ENCODE results near the gene IDH3G. TPM values are rescaled to one million over a fixed set of nuclear protein-coding genes. Genes with fewer than 3 reads are reported as not detected.

Gene IDH3G
- total RNA-seq, 3 donors from 2014 or later: 75.4 to 91.5 (median 76.5) TPM

DNA sequence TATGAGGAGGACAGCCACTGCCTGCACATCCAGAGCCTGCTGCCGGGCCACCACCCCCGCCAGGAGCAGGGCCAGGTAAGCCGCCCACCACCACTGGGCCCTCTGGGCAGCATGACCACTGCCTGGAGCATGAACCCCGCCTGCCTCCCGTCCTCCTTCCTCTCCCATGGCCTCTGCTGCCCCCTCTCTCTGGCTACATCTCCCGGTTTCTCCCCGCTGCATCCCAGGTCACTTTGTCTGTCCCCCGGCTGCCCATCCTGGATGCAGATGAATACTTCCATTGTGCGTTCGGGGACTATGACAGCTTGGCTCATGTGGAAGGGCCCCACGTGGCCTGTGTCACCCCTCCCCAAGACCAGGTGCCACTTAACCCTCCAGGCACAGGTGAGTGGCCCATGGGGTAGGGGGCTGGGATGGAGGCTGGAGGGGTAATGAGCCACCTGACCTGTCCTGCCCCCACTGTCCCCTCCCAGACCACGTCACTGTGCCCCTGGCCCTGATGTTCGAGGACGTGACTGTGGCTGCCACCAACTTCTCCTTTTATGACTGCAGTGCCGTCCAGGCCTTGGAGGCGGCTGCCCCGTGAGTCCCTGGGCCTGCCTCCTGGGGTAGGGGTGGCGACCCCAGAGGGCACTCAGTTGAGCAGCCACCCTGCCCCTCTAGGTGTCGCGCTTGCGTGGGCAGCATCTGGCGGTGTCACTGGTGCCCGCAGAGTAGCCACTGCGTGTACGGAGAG is 24.1 kb downstream of the IDH3G start:
- intact Hi-C loops (cut with DNase I; ENCODE audit: low total_unique reads): no loop called here
- no peak overlapping the region for H3K4me3 ChIP-seq
- peaks cover 0 to 3% of the 10 kb centered on the region in 2 donors for H3K9me3 ChIP-seq
- no peaks in the 10 kb centered on the region for H3K4me1 ChIP-seq
- H3K27ac ChIP-seq: no peak overlapping the region
- peaks cover 0 to 49% of the 10 kb centered on the region in 2 donors for H3K27me3 ChIP-seq
- DNase-seq (ENCODE audit: low spot score in 2 of 2): no peak
- TF ChIP-seq POLR2A (IDR thresholded peaks at IDR 0.05) (no peak), POLR2AphosphoS5 (IDR thresholded peaks at IDR 0.05) (no peak)
- TF ChIP-seq, protein P1, sequence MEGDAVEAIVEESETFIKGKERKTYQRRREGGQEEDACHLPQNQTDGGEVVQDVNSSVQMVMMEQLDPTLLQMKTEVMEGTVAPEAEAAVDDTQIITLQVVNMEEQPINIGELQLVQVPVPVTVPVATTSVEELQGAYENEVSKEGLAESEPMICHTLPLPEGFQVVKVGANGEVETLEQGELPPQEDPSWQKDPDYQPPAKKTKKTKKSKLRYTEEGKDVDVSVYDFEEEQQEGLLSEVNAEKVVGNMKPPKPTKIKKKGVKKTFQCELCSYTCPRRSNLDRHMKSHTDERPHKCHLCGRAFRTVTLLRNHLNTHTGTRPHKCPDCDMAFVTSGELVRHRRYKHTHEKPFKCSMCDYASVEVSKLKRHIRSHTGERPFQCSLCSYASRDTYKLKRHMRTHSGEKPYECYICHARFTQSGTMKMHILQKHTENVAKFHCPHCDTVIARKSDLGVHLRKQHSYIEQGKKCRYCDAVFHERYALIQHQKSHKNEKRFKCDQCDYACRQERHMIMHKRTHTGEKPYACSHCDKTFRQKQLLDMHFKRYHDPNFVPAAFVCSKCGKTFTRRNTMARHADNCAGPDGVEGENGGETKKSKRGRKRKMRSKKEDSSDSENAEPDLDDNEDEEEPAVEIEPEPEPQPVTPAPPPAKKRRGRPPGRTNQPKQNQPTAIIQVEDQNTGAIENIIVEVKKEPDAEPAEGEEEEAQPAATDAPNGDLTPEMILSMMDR (IDR thresholded peaks at IDR 0.05): no peak
- no peaks in the 10 kb centered on the region for H3K36me3 ChIP-seq

DNA sequence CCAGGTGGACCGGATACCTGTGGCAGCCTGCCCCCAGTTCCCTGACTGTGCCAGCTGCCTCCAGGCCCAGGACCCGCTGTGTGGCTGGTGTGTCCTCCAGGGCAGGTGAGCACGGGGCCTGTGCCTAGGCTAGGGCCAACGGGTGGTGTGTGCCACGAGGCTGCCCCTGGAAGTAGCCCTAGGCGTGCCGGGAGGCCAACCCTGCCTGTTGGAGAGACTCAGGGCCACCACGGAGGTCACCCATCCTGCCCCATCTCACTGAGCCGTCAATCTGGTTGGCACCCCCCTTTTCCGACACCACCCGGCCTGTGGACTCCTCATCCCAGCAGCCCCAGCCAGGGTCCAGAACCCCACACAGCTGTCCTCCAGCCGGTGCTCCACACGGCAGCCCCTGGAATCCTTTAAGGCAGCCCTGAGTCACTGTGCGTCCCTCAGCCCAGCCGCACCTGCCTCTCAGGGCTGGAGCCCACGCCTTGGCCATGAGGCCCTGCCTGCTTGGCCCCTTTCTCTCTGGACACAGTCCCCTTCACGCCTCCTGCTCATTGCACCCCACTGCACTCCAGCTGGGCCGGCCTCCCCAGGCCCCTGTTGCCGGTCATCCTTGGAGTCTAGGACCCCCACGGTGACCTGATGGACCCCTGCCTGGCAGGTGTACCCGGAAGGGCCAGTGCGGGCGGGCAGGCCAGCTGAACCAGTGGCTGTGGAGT is 24.9 kb downstream of the IDH3G start:
- no peak overlapping the region for H3K27ac ChIP-seq
- H3K4me1 ChIP-seq: no peaks in the 10 kb centered on the region
- no peak for DNase-seq (ENCODE audit: low spot score in 2 of 2)
- intact Hi-C loops (cut with DNase I; ENCODE audit: low total_unique reads): no loop called here
- H3K36me3 ChIP-seq: no peaks in the 10 kb centered on the region
- no peak for TF ChIP-seq POLR2AphosphoS5 (IDR thresholded peaks at IDR 0.05)
- peaks cover 0 to 52% of the 10 kb centered on the region in 2 donors for H3K27me3 ChIP-seq
- H3K4me3 ChIP-seq: no peak overlapping the region
- peaks cover 0 to 3% of the 10 kb centered on the region in 2 donors for H3K9me3 ChIP-seq

DNA sequence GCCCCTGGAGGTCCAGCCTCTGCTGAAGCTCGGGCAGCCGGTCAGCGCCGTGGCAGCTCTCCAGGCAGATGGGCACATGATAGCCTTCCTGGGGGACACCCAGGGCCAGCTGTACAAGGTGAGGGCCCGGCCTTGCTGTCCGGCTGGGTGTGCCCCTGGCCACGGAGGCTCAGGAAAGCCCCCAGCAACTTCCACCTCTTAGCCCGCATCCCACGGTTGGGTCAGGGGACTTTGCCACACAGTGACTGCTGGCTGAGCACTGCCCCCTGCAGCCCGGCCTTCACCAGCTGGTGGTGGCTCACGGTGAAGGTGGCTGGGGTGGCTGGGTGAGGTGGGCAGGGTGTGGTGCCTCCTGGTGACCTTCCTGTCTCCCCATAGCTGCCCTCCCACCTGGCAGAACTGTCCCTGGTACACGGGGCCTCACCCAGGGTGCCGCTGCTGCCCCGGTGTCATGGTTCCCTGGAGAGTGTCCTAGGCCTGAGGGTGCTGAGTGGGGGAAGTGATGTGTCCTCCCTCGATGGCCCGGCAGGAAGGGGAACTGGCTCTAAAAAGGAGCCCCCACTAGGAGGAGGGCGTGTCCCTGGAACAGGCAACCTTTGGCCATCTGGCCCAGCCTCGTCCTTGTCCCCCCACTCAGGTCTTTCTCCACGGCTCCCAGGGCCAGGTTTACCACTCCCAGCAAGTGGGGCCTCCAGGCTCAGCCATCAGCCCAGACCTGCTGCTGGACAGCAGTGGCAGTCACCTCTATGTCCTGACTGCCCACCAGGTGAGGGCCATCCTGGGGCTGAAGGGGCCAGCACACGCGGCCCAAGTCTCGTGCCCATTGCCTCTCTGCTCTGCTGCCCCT is 25.6 kb downstream of the IDH3G start:
- Histone ChIP-seq H3K27me3 (peaks cover 0 to 56% of the 10 kb centered on the region in 2 donors), H3K4me1 (no peaks in the 10 kb centered on the region), H3K36me3 (no peaks in the 10 kb centered on the region), H3K4me3 (no peak overlapping the region), H3K9me3 (peaks cover 0 to 3% of the 10 kb centered on the region in 2 donors), H3K27ac (no peak overlapping the region)
- TF ChIP-seq, protein P1 (IDR thresholded peaks at IDR 0.05): no peak
- no peak for TF ChIP-seq POLR2A (IDR thresholded peaks at IDR 0.05)
- TF ChIP-seq POLR2AphosphoS5 (IDR thresholded peaks at IDR 0.05): no peak
- intact Hi-C loops (cut with DNase I; ENCODE audit: low total_unique reads): no loop called here
- no peak for DNase-seq (ENCODE audit: low spot score in 2 of 2)

DNA sequence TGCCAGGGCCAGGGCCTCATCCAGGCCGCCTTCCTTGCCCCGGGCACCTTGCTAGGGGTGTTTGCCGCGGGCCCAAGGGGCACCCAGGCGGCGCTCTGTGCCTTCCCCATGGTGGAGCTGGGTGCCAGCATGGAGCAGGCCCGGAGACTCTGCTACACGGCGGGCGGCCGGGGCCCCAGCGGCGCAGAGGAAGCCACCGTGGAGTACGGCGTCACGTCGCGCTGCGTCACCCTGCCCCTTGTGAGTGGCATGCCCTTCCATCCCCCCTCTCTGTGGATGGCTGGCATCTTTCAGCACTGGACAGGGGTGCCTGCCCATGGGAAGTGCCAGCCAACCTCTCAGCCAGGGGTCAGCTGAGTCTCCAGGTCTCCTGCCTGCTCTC is 26.5 kb downstream of the IDH3G start:
- no peaks in the 10 kb centered on the region for H3K4me1 ChIP-seq
- H3K27me3 ChIP-seq: peaks cover 0 to 60% of the 10 kb centered on the region in 2 donors
- H3K4me3 ChIP-seq: no peak overlapping the region
- H3K9me3 ChIP-seq: peaks cover 0 to 3% of the 10 kb centered on the region in 2 donors
- no peak overlapping the region for H3K27ac ChIP-seq
- intact Hi-C loops (cut with DNase I; ENCODE audit: low total_unique reads): no loop called here
- TF ChIP-seq, protein P1 (IDR thresholded peaks at IDR 0.05): no peak
- TF ChIP-seq POLR2A (IDR thresholded peaks at IDR 0.05) (no peak), POLR2AphosphoS5 (IDR thresholded peaks at IDR 0.05) (no peak)
- no peaks in the 10 kb centered on the region for H3K36me3 ChIP-seq
- DNase-seq (ENCODE audit: low spot score in 2 of 2): no peak

DNA sequence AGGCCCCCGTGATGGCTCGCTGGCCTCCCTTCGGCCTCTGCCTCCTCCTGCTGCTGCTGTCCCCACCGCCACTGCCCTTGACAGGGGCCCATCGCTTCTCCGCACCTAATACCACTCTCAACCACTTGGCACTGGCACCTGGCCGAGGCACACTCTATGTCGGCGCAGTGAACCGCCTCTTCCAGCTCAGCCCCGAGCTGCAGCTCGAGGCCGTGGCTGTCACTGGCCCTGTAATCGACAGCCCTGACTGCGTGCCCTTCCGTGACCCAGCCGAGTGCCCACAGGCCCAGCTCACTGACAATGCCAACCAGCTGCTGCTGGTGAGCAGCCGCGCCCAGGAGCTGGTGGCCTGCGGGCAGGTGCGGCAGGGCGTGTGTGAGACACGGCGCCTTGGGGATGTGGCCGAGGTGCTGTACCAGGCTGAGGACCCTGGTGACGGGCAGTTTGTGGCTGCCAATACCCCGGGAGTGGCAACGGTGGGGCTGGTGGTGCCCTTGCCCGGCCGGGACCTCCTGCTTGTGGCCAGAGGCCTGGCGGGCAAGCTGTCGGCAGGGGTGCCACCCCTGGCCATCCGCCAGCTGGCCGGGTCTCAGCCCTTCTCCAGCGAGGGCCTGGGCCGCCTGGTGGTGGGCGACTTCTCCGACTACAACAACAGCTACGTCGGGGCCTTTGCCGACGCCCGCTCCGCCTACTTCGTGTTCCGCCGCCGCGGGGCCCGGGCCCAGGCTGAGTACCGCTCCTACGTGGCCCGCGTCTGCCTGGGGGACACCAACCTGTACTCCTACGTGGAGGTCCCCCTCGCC is 27.1 kb downstream of the IDH3G start:
- H3K4me3 ChIP-seq: peak overlapping the region in 1 of 3 donors; percentile 40
- H3K27ac ChIP-seq: no peak overlapping the region
- intact Hi-C loops (cut with DNase I; ENCODE audit: low total_unique reads): no loop called here
- no peaks in the 10 kb centered on the region for H3K36me3 ChIP-seq
- H3K4me1 ChIP-seq: no peaks in the 10 kb centered on the region
- peaks cover 0 to 55% of the 10 kb centered on the region in 2 donors for H3K27me3 ChIP-seq
- peaks cover 0 to 3% of the 10 kb centered on the region in 2 donors for H3K9me3 ChIP-seq
- no peak for DNase-seq (ENCODE audit: low spot score in 2 of 2)
- no peak for TF ChIP-seq POLR2A (IDR thresholded peaks at IDR 0.05)
- TF ChIP-seq, protein P1 (IDR thresholded peaks at IDR 0.05): no peak

All from breast epithelium (tissue), 4 donors.